Parathyroid adenoma (tissue), 2 donors: ENCODE results near the gene BACE1-AS.

ENCODE experiments used
- H2AFZ ChIP-seq: fragments of 300-600 bp; sonication (generic); one replicate; pipeline ENCODE4 v1.7.0; 2017; ENCODE audit warnings: antibody characterized with exemption, mild to moderate bottlenecking
- H3K27ac ChIP-seq: fragments of 300-600 bp; sonication (generic); one replicate; pipeline ENCODE4 v1.7.0; 2017
- H3K27me3 ChIP-seq: fragments of 300-600 bp; sonication (generic); one replicate; pipeline ENCODE4 v1.7.0; 2017; ENCODE audit warnings: low read length; ENCODE audit not compliant: control insufficient read depth, insufficient read depth
- H3K36me3 ChIP-seq: fragments of 300-600 bp; sonication (generic); one replicate; pipeline ENCODE4 v1.7.0; 2017; ENCODE audit warnings: low read length; ENCODE audit not compliant: control insufficient read depth, insufficient read depth
- H3K4me1 ChIP-seq: fragments of 300-600 bp; sonication (generic); one replicate; pipeline ENCODE4 v1.7.0; 2017; ENCODE audit warnings: control low read depth
- H3K4me2 ChIP-seq: fragments of 300-600 bp; sonication (generic); one replicate; pipeline ENCODE4 v1.7.0; 2017; ENCODE audit warnings: low read length
- H3K4me3 ChIP-seq: fragments of 300-600 bp; sonication (generic); one replicate; pipeline ENCODE4 v1.7.0; 2017; ENCODE audit warnings: low read depth, low read length
- H3K79me2 ChIP-seq: fragments of 300-600 bp; sonication (generic); one replicate; pipeline ENCODE4 v1.7.0; 2017; ENCODE audit warnings: control low read depth
- H3K9ac ChIP-seq: fragments of 300-600 bp; sonication (generic); one replicate; pipeline ENCODE4 v1.7.0; 2017; ENCODE audit warnings: mild to moderate bottlenecking
- H3K9me3 ChIP-seq: fragments of 300-600 bp; sonication (generic); one replicate; pipeline ENCODE4 v1.7.0; 2017; ENCODE audit warnings: low read length; ENCODE audit not compliant: control insufficient read depth
- CTCF ChIP-seq: fragments of 300-600 bp; sonication (generic); IDR thresholded peaks from one replicate; pipeline ENCODE4 v1.7.0; 2017; ENCODE audit warnings: antibody characterized with exemption, mild to moderate bottlenecking
- donor health status: primary hyperparathyroidism.

Gene BACE1-AS

GRCh38 chr11:117290809-117291396 lies at the start of gene BACE1-AS:
Gene BACE1-AS, plus strand, starts transcription at chr11:117291346.
- H2AFZ ChIP-seq, result no peak within 1 kb of the TSS
- TF ChIP-seq CTCF, result no peak
- no peak within 1 kb of the TSS for H3K9ac ChIP-seq
- no peaks in the 10 kb centered on the region for H3K4me1 ChIP-seq
- H3K27me3 ChIP-seq, result no peaks in the 10 kb centered on the region
- no peaks in the 10 kb centered on the region for H3K9me3 ChIP-seq
- H3K79me2 ChIP-seq, result no peaks in the 10 kb centered on the region
- H3K27ac ChIP-seq, result no peak within 1 kb of the TSS
- H3K4me3 ChIP-seq, result no peak within 1 kb of the TSS
- no peaks in the 10 kb centered on the region for H3K36me3 ChIP-seq
- H3K4me2 ChIP-seq, result no peak within 1 kb of the TSS

GRCh38 chr11:117248341-117248740 lies 42.8 kb upstream of the BACE1-AS start:
- Histone ChIP-seq H3K4me1 (no peaks in the 10 kb centered on the region), H3K27me3 (no peaks in the 10 kb centered on the region), H3K27ac (no peak overlapping the region), H3K9me3 (no peaks in the 10 kb centered on the region), H3K79me2 (no peaks in the 10 kb centered on the region), H3K4me3 (no peak overlapping the region), H3K9ac (no peak overlapping the region), H2AFZ (no peak overlapping the region), H3K36me3 (no peaks in the 10 kb centered on the region), H3K4me2 (no peak overlapping the region)
- no peak for TF ChIP-seq CTCF

- H3K9ac ChIP-seq, result no peak overlapping the region
- no peak overlapping the region for H3K27ac ChIP-seq
- no peak overlapping the region for H3K4me3 ChIP-seq
- no peaks in the 10 kb centered on the region for H3K27me3 ChIP-seq
- TF ChIP-seq CTCF, result no peak
- H3K4me2 ChIP-seq, result no peak overlapping the region
- no peaks in the 10 kb centered on the region for H3K4me1 ChIP-seq
- no peaks in the 10 kb centered on the region for H3K79me2 ChIP-seq
- H2AFZ ChIP-seq, result no peak overlapping the region
- no peaks in the 10 kb centered on the region for H3K9me3 ChIP-seq
- H3K36me3 ChIP-seq, result no peaks in the 10 kb centered on the region
These were observed 41.6 kb upstream of the BACE1-AS start for GRCh38 chr11:117249571-117249970.

- no peaks in the 10 kb centered on the region for H3K9me3 ChIP-seq
- H3K79me2 ChIP-seq, result no peaks in the 10 kb centered on the region
- no peak for TF ChIP-seq CTCF
These were observed 39.6 kb upstream of the BACE1-AS start for GRCh38 chr11:117251506-117251905.

GRCh38 chr11:117255966-117256365 lies 35.2 kb upstream of the BACE1-AS start:
- no peaks in the 10 kb centered on the region for H3K36me3 ChIP-seq
- H3K4me2 ChIP-seq, result no peak overlapping the region
- H3K79me2 ChIP-seq, result no peaks in the 10 kb centered on the region
- no peak overlapping the region for H2AFZ ChIP-seq
- no peak overlapping the region for H3K9ac ChIP-seq
- no peaks in the 10 kb centered on the region for H3K4me1 ChIP-seq
- no peaks in the 10 kb centered on the region for H3K9me3 ChIP-seq
- H3K4me3 ChIP-seq, result no peak overlapping the region
- H3K27me3 ChIP-seq, result no peaks in the 10 kb centered on the region
- H3K27ac ChIP-seq, result no peak overlapping the region
- no peak for TF ChIP-seq CTCF

More at GRCh38 chr11:117251506-117251905, 39.6 kb upstream of the BACE1-AS start:
- Histone ChIP-seq H3K27me3 (no peaks in the 10 kb centered on the region), H3K36me3 (no peaks in the 10 kb centered on the region), H3K4me3 (no peak overlapping the region), H2AFZ (no peak overlapping the region), H3K27ac (no peak overlapping the region), H3K4me1 (no peaks in the 10 kb centered on the region), H3K4me2 (no peak overlapping the region), H3K9ac (no peak overlapping the region)
